Neural cell (in vitro differentiated cells): ENCODE results near the gene LAMP1.

Source experiments
- CTCF ChIP-seq: fragments of 450-650 bp; IDR thresholded peaks from 2 replicates; pipeline ENCODE4 v1.5.1; 2014; ENCODE audit warnings: antibody characterized with exemption, mild to moderate bottlenecking, moderate library complexity; ENCODE audit not compliant: poor library complexity, severe bottlenecking
- EP300 ChIP-seq: fragments of 450-650 bp; conservative IDR thresholded peaks from 2 replicates; pipeline ENCODE4 v1.6.1; 2014; ENCODE audit warnings: antibody characterized with exemption, mild to moderate bottlenecking, moderate library complexity; ENCODE audit not compliant: poor library complexity, severe bottlenecking
- EZH2 ChIP-seq: fragments of 200-600, 300-800 bp; shearing (Covaris generic), sonication (generic); IDR thresholded peaks from 2 replicates; pipeline ENCODE4 v1.6.1; 2014; ENCODE audit warnings: antibody characterized with exemption, low read length, borderline replicate concordance, mild to moderate bottlenecking; ENCODE audit not compliant: insufficient read depth, poor library complexity, severe bottlenecking
- POLR2AphosphoS5 ChIP-seq: IDR thresholded peaks from 2 replicates; pipeline ENCODE4 v1.6.1; 2012
- RAD21 ChIP-seq: fragments of 450-650 bp; conservative IDR thresholded peaks from 2 replicates; pipeline ENCODE4 v1.6.1; 2014; ENCODE audit warnings: antibody characterized with exemption, mild to moderate bottlenecking, moderate library complexity
- REST ChIP-seq: IDR thresholded peaks from 2 replicates; pipeline ENCODE4 v1.6.1; 2012; ENCODE audit warnings: borderline replicate concordance
- SMC3 ChIP-seq: fragments of 450-650 bp; conservative IDR thresholded peaks from 2 replicates; pipeline ENCODE4 v1.6.1; 2014; ENCODE audit warnings: antibody characterized with exemption, mild to moderate bottlenecking, moderate library complexity; ENCODE audit not compliant: poor library complexity
- TAF1 ChIP-seq: IDR thresholded peaks from 2 replicates; pipeline ENCODE4 v1.6.1; 2012; ENCODE audit warnings: low read depth

GRCh38 chr13:113298043-113298945 lies 1.3 kb downstream of the LAMP1 start:
- TF ChIP-seq EP300 (no peak), CTCF (no peak), POLR2AphosphoS5 (no peak), SMC3 (no peak), REST (no peak), EZH2 (no peak), TAF1 (no peak), RAD21 (no peak)
